NCI-H1092 treated with DMSO at 0.1 percent for 48 hours (cell line): ENCODE measurements around the gene PNMA8A.

Source experiments
- DNase-seq: peaks from one replicate; lab custom pipeline; 2025; lab: John Stamatoyannopoulos, UW

Gene PNMA8A

GRCh38 chr19:46427518-46428045 lies 43.8 kb downstream of the PNMA8A start:
- no peak for DNase-seq

GRCh38 chr19:46426506-46427162 lies 44.7 kb downstream of the PNMA8A start:
- DNase-seq, result peak; percentile 64

GRCh38 chr19:46426035-46426505 lies 45.3 kb downstream of the PNMA8A start:
- no peak for DNase-seq

- DNase-seq, result no peak
These were observed 48.2 kb downstream of the PNMA8A start for GRCh38 chr19:46423188-46423587.

GRCh38 chr19:46422344-46422743 lies 49.0 kb downstream of the PNMA8A start:
- DNase-seq, result no peak

- DNase-seq, result no peak
These were observed 51.3 kb downstream of the PNMA8A start for GRCh38 chr19:46420056-46420455.
